ENCODE data around the gene FBXO45.

The FBXO45 gene

GRCh38 chr3:196620161-196620604, 51.7 kb downstream of the FBXO45 start:
- Histone ChIP-seq H3K4me3 (no peak overlapping the region), H3K36me3 (ENCODE audit: insufficient read depth, low read length) (no peaks in the 10 kb centered on the region), H3K9ac (ENCODE audit: insufficient read length) (no peak overlapping the region), H3K27ac (no peak overlapping the region), H3K9me3 (ENCODE audit: low read depth, low read length) (no peaks in the 10 kb centered on the region)
- DNase-seq (ENCODE audit: low read depth, low spot score) = no peak
- no peak for TF ChIP-seq EZH2 (IDR thresholded peaks at IDR 0.05)
- no peak for TF ChIP-seq FOXP2 (optimal IDR thresholded peaks at IDR 0.05; ENCODE audit: control extremely low read depth, extremely low read length, insufficient read depth)
- no peak for TF ChIP-seq POLR2AphosphoS5 (IDR thresholded peaks at IDR 0.05; ENCODE audit: borderline replicate concordance, low read depth, low read length)

GRCh38 chr3:196620684-196621083, 52.2 kb downstream of the FBXO45 start:
- Histone ChIP-seq H3K4me3 (no peak overlapping the region), H3K9ac (ENCODE audit: insufficient read length) (no peak overlapping the region), H3K36me3 (ENCODE audit: insufficient read depth, low read length) (no peaks in the 10 kb centered on the region), H3K9me3 (ENCODE audit: low read depth, low read length) (no peaks in the 10 kb centered on the region), H3K27ac (no peak overlapping the region)
- no peak for TF ChIP-seq POLR2AphosphoS5 (IDR thresholded peaks at IDR 0.05; ENCODE audit: borderline replicate concordance, low read depth, low read length)
- TF ChIP-seq EZH2 (IDR thresholded peaks at IDR 0.05) = no peak
- no peak for TF ChIP-seq FOXP2 (optimal IDR thresholded peaks at IDR 0.05; ENCODE audit: control extremely low read depth, extremely low read length, insufficient read depth)
- no peak for DNase-seq (ENCODE audit: low read depth, low spot score)

GRCh38 chr3:196621611-196622010, 53.2 kb downstream of the FBXO45 start:
- no peak for DNase-seq (ENCODE audit: low read depth, low spot score)
- no peak overlapping the region for H3K4me3 ChIP-seq
- no peak overlapping the region for H3K9ac ChIP-seq (ENCODE audit: insufficient read length)
- H3K9me3 ChIP-seq (ENCODE audit: low read depth, low read length) = no peaks in the 10 kb centered on the region
- no peak overlapping the region for H3K27ac ChIP-seq
- TF ChIP-seq FOXP2 (optimal IDR thresholded peaks at IDR 0.05; ENCODE audit: control extremely low read depth, extremely low read length, insufficient read depth) = no peak
- no peak for TF ChIP-seq EZH2 (IDR thresholded peaks at IDR 0.05)
- no peak for TF ChIP-seq POLR2AphosphoS5 (IDR thresholded peaks at IDR 0.05; ENCODE audit: borderline replicate concordance, low read depth, low read length)
- no peaks in the 10 kb centered on the region for H3K36me3 ChIP-seq (ENCODE audit: insufficient read depth, low read length)

- no peak overlapping the region for H3K4me3 ChIP-seq
- H3K9me3 ChIP-seq (ENCODE audit: low read depth, low read length) = no peaks in the 10 kb centered on the region
- no peak overlapping the region for H3K27ac ChIP-seq
- H3K36me3 ChIP-seq (ENCODE audit: insufficient read depth, low read length) = no peaks in the 10 kb centered on the region
- TF ChIP-seq POLR2AphosphoS5 (IDR thresholded peaks at IDR 0.05; ENCODE audit: borderline replicate concordance, low read depth, low read length) (no peak), FOXP2 (optimal IDR thresholded peaks at IDR 0.05; ENCODE audit: control extremely low read depth, extremely low read length, insufficient read depth) (no peak), EZH2 (IDR thresholded peaks at IDR 0.05) (no peak)
- H3K9ac ChIP-seq (ENCODE audit: insufficient read length) = no peak overlapping the region
- DNase-seq (ENCODE audit: low read depth, low spot score) = no peak
Observed at GRCh38 chr3:196624067-196624790, 55.8 kb downstream of the FBXO45 start.

GRCh38 chr3:196624907-196625306, 56.4 kb downstream of the FBXO45 start:
- H3K4me3 ChIP-seq = no peak overlapping the region
- H3K9me3 ChIP-seq (ENCODE audit: low read depth, low read length) = no peaks in the 10 kb centered on the region
- H3K36me3 ChIP-seq (ENCODE audit: insufficient read depth, low read length) = no peaks in the 10 kb centered on the region
- no peak overlapping the region for H3K27ac ChIP-seq
- no peak for TF ChIP-seq FOXP2 (optimal IDR thresholded peaks at IDR 0.05; ENCODE audit: control extremely low read depth, extremely low read length, insufficient read depth)
- TF ChIP-seq EZH2 (IDR thresholded peaks at IDR 0.05) = no peak
- no peak for TF ChIP-seq POLR2AphosphoS5 (IDR thresholded peaks at IDR 0.05; ENCODE audit: borderline replicate concordance, low read depth, low read length)
- no peak overlapping the region for H3K9ac ChIP-seq (ENCODE audit: insufficient read length)
- no peak for DNase-seq (ENCODE audit: low read depth, low spot score)

GRCh38 chr3:196625331-196625730, 56.9 kb downstream of the FBXO45 start:
- no peak for TF ChIP-seq FOXP2 (optimal IDR thresholded peaks at IDR 0.05; ENCODE audit: control extremely low read depth, extremely low read length, insufficient read depth)
- TF ChIP-seq POLR2AphosphoS5 (IDR thresholded peaks at IDR 0.05; ENCODE audit: borderline replicate concordance, low read depth, low read length) = no peak
- no peak for TF ChIP-seq EZH2 (IDR thresholded peaks at IDR 0.05)
- DNase-seq (ENCODE audit: low read depth, low spot score) = no peak
- no peak overlapping the region for H3K9ac ChIP-seq (ENCODE audit: insufficient read length)
- H3K27ac ChIP-seq = no peak overlapping the region
- no peaks in the 10 kb centered on the region for H3K36me3 ChIP-seq (ENCODE audit: insufficient read depth, low read length)
- no peak overlapping the region for H3K4me3 ChIP-seq
- no peaks in the 10 kb centered on the region for H3K9me3 ChIP-seq (ENCODE audit: low read depth, low read length)

GRCh38 chr3:196627918-196628231, 59.4 kb downstream of the FBXO45 start:
- H3K4me3 ChIP-seq = no peak overlapping the region
- TF ChIP-seq EZH2 (IDR thresholded peaks at IDR 0.05) (no peak), POLR2AphosphoS5 (IDR thresholded peaks at IDR 0.05; ENCODE audit: borderline replicate concordance, low read depth, low read length) (no peak), FOXP2 (optimal IDR thresholded peaks at IDR 0.05; ENCODE audit: control extremely low read depth, extremely low read length, insufficient read depth) (no peak)
- H3K9me3 ChIP-seq (ENCODE audit: low read depth, low read length) = no peaks in the 10 kb centered on the region
- DNase-seq (ENCODE audit: low read depth, low spot score) = no peak
- H3K9ac ChIP-seq (ENCODE audit: insufficient read length) = no peak overlapping the region
- H3K27ac ChIP-seq = no peak overlapping the region
- H3K36me3 ChIP-seq (ENCODE audit: insufficient read depth, low read length) = no peaks in the 10 kb centered on the region

- Histone ChIP-seq H3K36me3 (ENCODE audit: insufficient read depth, low read length) (no peaks in the 10 kb centered on the region), H3K9me3 (ENCODE audit: low read depth, low read length) (no peaks in the 10 kb centered on the region), H3K4me3 (no peak overlapping the region), H3K27ac (no peak overlapping the region), H3K9ac (ENCODE audit: insufficient read length) (no peak overlapping the region)
- DNase-seq (ENCODE audit: low read depth, low spot score) = no peak
- TF ChIP-seq EZH2 (IDR thresholded peaks at IDR 0.05) (no peak), POLR2AphosphoS5 (IDR thresholded peaks at IDR 0.05; ENCODE audit: borderline replicate concordance, low read depth, low read length) (no peak), FOXP2 (optimal IDR thresholded peaks at IDR 0.05; ENCODE audit: control extremely low read depth, extremely low read length, insufficient read depth) (no peak)
Observed at GRCh38 chr3:196629228-196629627, 60.8 kb downstream of the FBXO45 start.

- Histone ChIP-seq H3K9me3 (ENCODE audit: low read depth, low read length) (no peaks in the 10 kb centered on the region), H3K9ac (ENCODE audit: insufficient read length) (peak overlapping the region; percentile 84), H3K36me3 (ENCODE audit: insufficient read depth, low read length) (no peaks in the 10 kb centered on the region), H3K27ac (peak overlapping the region; percentile 94), H3K4me3 (peak overlapping the region; percentile 81)
- DNase-seq (ENCODE audit: low read depth, low spot score) = no peak
- TF ChIP-seq FOXP2 (optimal IDR thresholded peaks at IDR 0.05; ENCODE audit: control extremely low read depth, extremely low read length, insufficient read depth) (no peak), EZH2 (IDR thresholded peaks at IDR 0.05) (no peak), POLR2AphosphoS5 (IDR thresholded peaks at IDR 0.05; ENCODE audit: borderline replicate concordance, low read depth, low read length) (no peak)
Observed at GRCh38 chr3:196631682-196632045, 63.2 kb downstream of the FBXO45 start.

All from SK-N-MC (cell line).